Erythroblast (primary cell): Measurements from ENCODE around the gene MRGPRG.

Experiments used
- GATA1 ChIP-seq: IDR thresholded peaks from 2 replicates; pipeline ENCODE4 v1.6.1; 2011; ENCODE audit warnings: low read depth, mild to moderate bottlenecking, control low read depth, low read length, moderate library complexity
- POLR2A ChIP-seq: IDR thresholded peaks from 2 replicates; pipeline ENCODE4 v1.6.1; 2011; ENCODE audit warnings: mild to moderate bottlenecking, low read length

DNA sequence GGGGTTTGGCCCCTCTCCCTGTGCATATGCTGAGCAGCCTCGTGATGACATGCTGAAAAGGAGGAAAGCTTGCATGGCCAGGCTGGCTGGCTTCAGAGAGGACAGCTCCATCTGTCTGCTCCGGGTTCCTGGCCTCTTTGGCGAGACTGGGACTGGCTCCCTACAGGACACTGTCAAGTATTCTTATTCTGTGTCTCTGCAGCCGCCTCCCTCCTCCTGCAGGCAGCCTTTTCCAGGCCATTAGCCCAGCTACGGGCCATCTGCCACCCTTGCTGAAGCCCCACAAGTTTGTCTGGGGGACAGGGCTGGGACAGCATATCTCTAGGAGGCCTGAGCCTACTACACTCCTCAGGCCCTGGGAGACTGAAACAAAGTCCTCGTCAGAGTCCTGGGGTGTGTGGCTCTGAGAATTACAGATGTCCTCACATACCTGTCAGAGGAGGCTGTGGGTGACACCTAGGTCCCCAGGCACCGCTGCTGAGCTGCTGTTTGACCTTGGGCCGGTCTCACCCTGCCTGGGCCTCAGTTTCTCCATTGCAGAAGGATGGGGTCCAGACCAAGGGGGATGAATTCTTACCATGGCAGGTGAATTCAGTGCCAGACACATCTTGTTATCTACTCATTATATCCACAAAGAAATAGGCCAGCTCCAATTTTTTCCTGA is 11.0 kb downstream of the MRGPRG start:
- TF ChIP-seq POLR2A = no peak
- TF ChIP-seq GATA1 = no peak
